Transverse colon (tissue), 4 donors: ENCODE measurements around the gene CCDC88A.

Source experiments
- POLR2AphosphoS5 ChIP-seq, 3 donors: sonication (generic); formaldehyde crosslinking; IDR thresholded peaks; one replicate each; pipeline ENCODE4 v1.6.1; 2016; ENCODE audit warnings: antibody characterized with exemption in 3 of 3
- TF ChIP-seq, protein P1 (sequence below), 5 experiments: fragments of 200-600 bp in 3 of 5; fragments of 450-650 bp in 2 of 5; sonication (generic) in 3 of 5; IDR thresholded peaks; 1 replicate in 2 of 5; 2 replicates in 3 of 5; pipeline ENCODE4 v1.5.1; 2016 to 2017; ENCODE audit warnings: antibody characterized with exemption in 5 of 5, inconsistent platforms in 3 of 5, mild to moderate bottlenecking in 2 of 5, moderate library complexity in 1 of 5

DNA sequence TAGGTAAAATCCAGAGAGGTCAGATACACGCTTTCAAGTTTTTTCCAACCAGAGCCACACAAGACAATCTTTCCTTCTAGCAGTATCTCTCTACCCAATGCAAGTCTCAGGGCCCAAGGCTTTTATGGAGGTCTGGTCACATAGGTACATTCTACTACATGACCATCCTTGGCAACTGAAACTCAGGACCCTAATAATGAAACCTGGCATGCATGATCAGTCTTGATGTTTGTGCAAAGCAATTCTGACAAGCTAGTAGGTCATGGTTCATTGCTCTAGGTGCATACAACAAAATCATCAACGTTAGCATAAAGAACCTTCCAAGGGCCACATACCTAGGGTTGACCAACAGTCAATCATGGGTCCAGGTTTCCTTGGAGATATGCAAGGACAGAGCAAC is 33.2 kb upstream of the CCDC88A start:
- TF ChIP-seq, protein P1, sequence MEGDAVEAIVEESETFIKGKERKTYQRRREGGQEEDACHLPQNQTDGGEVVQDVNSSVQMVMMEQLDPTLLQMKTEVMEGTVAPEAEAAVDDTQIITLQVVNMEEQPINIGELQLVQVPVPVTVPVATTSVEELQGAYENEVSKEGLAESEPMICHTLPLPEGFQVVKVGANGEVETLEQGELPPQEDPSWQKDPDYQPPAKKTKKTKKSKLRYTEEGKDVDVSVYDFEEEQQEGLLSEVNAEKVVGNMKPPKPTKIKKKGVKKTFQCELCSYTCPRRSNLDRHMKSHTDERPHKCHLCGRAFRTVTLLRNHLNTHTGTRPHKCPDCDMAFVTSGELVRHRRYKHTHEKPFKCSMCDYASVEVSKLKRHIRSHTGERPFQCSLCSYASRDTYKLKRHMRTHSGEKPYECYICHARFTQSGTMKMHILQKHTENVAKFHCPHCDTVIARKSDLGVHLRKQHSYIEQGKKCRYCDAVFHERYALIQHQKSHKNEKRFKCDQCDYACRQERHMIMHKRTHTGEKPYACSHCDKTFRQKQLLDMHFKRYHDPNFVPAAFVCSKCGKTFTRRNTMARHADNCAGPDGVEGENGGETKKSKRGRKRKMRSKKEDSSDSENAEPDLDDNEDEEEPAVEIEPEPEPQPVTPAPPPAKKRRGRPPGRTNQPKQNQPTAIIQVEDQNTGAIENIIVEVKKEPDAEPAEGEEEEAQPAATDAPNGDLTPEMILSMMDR (IDR thresholded peaks at IDR 0.05) = no peak
- no peak for TF ChIP-seq POLR2AphosphoS5 (IDR thresholded peaks at IDR 0.05)
